ENCODE data around the gene MAGOH.
"Not testable (repeated sequence)": the region's sequence is repeated elsewhere in the genome, so short reads cannot be mapped to it uniquely, and the experiment has no call there.

Gene MAGOH

GRCh38 chr1:53220171-53220961 lies 18.0 kb downstream of the MAGOH start, which contains the start of gene CZIB:
CZIB (minus strand) TSS chr1:53220634; CDS start chr1:53220575, 59 bp downstream.
- no peaks in the 10 kb centered on the region for H3K9me3 ChIP-seq (ENCODE audit: low read depth, low read length)
- peak; percentile 52 for DNase-seq (ENCODE audit: low read depth, low spot score)
- H3K9ac ChIP-seq (ENCODE audit: insufficient read length) = peak within 1 kb of the TSS; percentile 92
- H3K27ac ChIP-seq = peak within 1 kb of the TSS; percentile 79
- no peak for TF ChIP-seq EZH2 (IDR thresholded peaks at IDR 0.05)
- TF ChIP-seq POLR2AphosphoS5 (IDR thresholded peaks at IDR 0.05; ENCODE audit: borderline replicate concordance, low read depth, low read length) = peak; percentile 98
- H3K36me3 ChIP-seq (ENCODE audit: insufficient read depth, low read length) = peaks cover 11% of the 10 kb centered on the region; the same call in 1 of the 2 replicates
- peak within 1 kb of the TSS; percentile 95 for H3K4me3 ChIP-seq

GRCh38 chr1:53219711-53220110 lies 18.6 kb downstream of the MAGOH start:
- 0 out of 2 replicates have a peak overlapping the region, but pooled peaks have one; percentile 26 for H3K27ac ChIP-seq
- no peaks in the 10 kb centered on the region for H3K9me3 ChIP-seq (ENCODE audit: low read depth, low read length)
- peaks cover 12% of the 10 kb centered on the region; the same call in 1 of the 2 replicates for H3K36me3 ChIP-seq (ENCODE audit: insufficient read depth, low read length)
- H3K4me3 ChIP-seq = peak overlapping the region; percentile 95
- DNase-seq (ENCODE audit: low read depth, low spot score) = no peak
- TF ChIP-seq EZH2 (IDR thresholded peaks at IDR 0.05) (no peak), POLR2AphosphoS5 (IDR thresholded peaks at IDR 0.05; ENCODE audit: borderline replicate concordance, low read depth, low read length) (no peak), FOXP2 (optimal IDR thresholded peaks at IDR 0.05; ENCODE audit: control extremely low read depth, extremely low read length, insufficient read depth) (no peak)
- peak overlapping the region; percentile 92 for H3K9ac ChIP-seq (ENCODE audit: insufficient read length)

- Histone ChIP-seq H3K36me3 (ENCODE audit: insufficient read depth, low read length) (peaks cover 25% of the 10 kb centered on the region), H3K9ac (ENCODE audit: insufficient read length) (no peak overlapping the region), H3K27ac (no peak overlapping the region), H3K9me3 (ENCODE audit: low read depth, low read length) (no peaks in the 10 kb centered on the region), H3K4me3 (no peak overlapping the region)
- no peak for DNase-seq (ENCODE audit: low read depth, low spot score)
- no peak for TF ChIP-seq FOXP2 (optimal IDR thresholded peaks at IDR 0.05; ENCODE audit: control extremely low read depth, extremely low read length, insufficient read depth)
- no peak for TF ChIP-seq EZH2 (IDR thresholded peaks at IDR 0.05)
- no peak for TF ChIP-seq POLR2AphosphoS5 (IDR thresholded peaks at IDR 0.05; ENCODE audit: borderline replicate concordance, low read depth, low read length)
Observed at GRCh38 chr1:53218201-53218600, 20.1 kb downstream of the MAGOH start.

GRCh38 chr1:53214376-53214940 lies 23.9 kb downstream of the MAGOH start:
- TF ChIP-seq FOXP2 (optimal IDR thresholded peaks at IDR 0.05; ENCODE audit: control extremely low read depth, extremely low read length, insufficient read depth) (no peak), POLR2AphosphoS5 (IDR thresholded peaks at IDR 0.05; ENCODE audit: borderline replicate concordance, low read depth, low read length) (no peak), EZH2 (IDR thresholded peaks at IDR 0.05) (no peak)
- no peaks in the 10 kb centered on the region for H3K9me3 ChIP-seq (ENCODE audit: low read depth, low read length)
- H3K9ac ChIP-seq (ENCODE audit: insufficient read length) = no peak overlapping the region
- no peak for DNase-seq (ENCODE audit: low read depth, low spot score)
- H3K27ac ChIP-seq = no peak overlapping the region
- no peak overlapping the region for H3K4me3 ChIP-seq
- peaks cover 51% of the 10 kb centered on the region for H3K36me3 ChIP-seq (ENCODE audit: insufficient read depth, low read length)

GRCh38 chr1:53210954-53211353 lies 27.4 kb downstream of the MAGOH start:
- no peak overlapping the region for H3K4me3 ChIP-seq

GRCh38 chr1:53210352-53210751 lies 28.0 kb downstream of the MAGOH start:
- no peak for TF ChIP-seq FOXP2 (optimal IDR thresholded peaks at IDR 0.05; ENCODE audit: control extremely low read depth, extremely low read length, insufficient read depth)
- TF ChIP-seq POLR2AphosphoS5 (IDR thresholded peaks at IDR 0.05; ENCODE audit: borderline replicate concordance, low read depth, low read length) = no peak
- no peak for TF ChIP-seq EZH2 (IDR thresholded peaks at IDR 0.05)
- Histone ChIP-seq H3K4me3 (no peak overlapping the region), H3K9ac (ENCODE audit: insufficient read length) (no peak overlapping the region), H3K36me3 (ENCODE audit: insufficient read depth, low read length) (peaks cover 70% of the 10 kb centered on the region), H3K27ac (no peak overlapping the region), H3K9me3 (ENCODE audit: low read depth, low read length) (no peaks in the 10 kb centered on the region)
- DNase-seq (ENCODE audit: low read depth, low spot score) = no peak

More at GRCh38 chr1:53210954-53211353, 27.4 kb downstream of the MAGOH start:
- no peaks in the 10 kb centered on the region for H3K9me3 ChIP-seq (ENCODE audit: low read depth, low read length)
- H3K9ac ChIP-seq (ENCODE audit: insufficient read length) = no peak overlapping the region
- H3K27ac ChIP-seq = no peak overlapping the region
- no peak for TF ChIP-seq EZH2 (IDR thresholded peaks at IDR 0.05)
- no peak for TF ChIP-seq POLR2AphosphoS5 (IDR thresholded peaks at IDR 0.05; ENCODE audit: borderline replicate concordance, low read depth, low read length)
- TF ChIP-seq FOXP2 (optimal IDR thresholded peaks at IDR 0.05; ENCODE audit: control extremely low read depth, extremely low read length, insufficient read depth) = no peak
- H3K36me3 ChIP-seq (ENCODE audit: insufficient read depth, low read length) = peaks cover 70% of the 10 kb centered on the region
- no peak for DNase-seq (ENCODE audit: low read depth, low spot score)

DNA sequence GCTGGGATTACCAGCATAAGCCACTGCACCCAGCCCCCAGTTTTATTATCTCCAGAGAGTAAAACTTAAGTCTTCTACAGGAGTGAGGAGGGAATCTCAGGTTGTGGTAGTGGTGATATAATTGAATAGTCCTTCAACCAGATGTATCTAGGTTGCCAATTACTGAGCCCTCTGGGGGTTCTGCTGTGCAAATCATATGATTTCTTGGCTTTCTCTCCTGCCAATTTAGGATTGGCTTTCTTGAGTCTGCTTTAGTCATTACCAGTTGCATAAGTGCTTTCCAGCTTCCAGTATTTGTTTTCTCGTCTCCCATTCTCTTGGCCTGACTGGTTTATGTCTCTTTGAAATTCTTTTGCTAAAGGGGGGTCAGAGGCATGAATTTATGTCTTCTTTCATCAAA lies 30.6 kb downstream of the MAGOH start:
- no peak for DNase-seq (ENCODE audit: low read depth, low spot score)
- peaks cover 80% of the 10 kb centered on the region for H3K36me3 ChIP-seq (ENCODE audit: insufficient read depth, low read length)
- no peaks in the 10 kb centered on the region for H3K9me3 ChIP-seq (ENCODE audit: low read depth, low read length)

DNA sequence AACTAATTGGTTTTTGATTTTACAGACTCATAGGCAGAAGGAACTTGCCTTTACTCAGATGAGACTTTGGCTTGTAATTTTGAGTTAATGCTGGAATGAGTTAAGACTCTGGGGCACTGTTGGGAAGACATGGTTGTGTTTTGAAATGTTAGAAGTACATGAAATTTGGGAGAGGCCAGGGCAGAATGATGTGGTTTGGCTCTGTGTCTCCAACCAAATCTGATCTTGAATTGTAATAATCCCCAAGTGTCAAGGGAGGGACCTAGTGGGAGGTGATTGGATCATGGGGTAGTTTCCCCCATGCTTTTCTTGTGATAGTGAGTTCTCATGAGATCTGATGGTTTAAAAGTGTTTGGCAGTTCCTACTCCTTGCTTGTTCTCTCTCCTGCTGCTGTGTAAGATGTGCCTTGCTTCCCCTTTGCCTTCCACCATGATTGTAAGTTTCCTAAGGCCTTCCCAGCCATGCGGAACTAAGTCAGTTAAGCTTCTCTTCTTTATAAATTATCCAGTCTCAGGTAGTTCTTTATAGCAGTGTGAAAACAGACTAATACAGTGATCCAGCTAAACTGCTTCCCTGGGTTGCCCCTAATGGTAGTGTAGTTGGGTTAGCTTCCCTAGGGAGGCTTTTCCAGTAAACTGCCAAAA lies 31.5 kb downstream of the MAGOH start:
- no peak for TF ChIP-seq FOXP2 (optimal IDR thresholded peaks at IDR 0.05; ENCODE audit: control extremely low read depth, extremely low read length, insufficient read depth)
- TF ChIP-seq POLR2AphosphoS5 (IDR thresholded peaks at IDR 0.05; ENCODE audit: borderline replicate concordance, low read depth, low read length) = no peak
- TF ChIP-seq EZH2 (IDR thresholded peaks at IDR 0.05) = no peak
- Histone ChIP-seq H3K9ac (ENCODE audit: insufficient read length) (no peak overlapping the region), H3K9me3 (ENCODE audit: low read depth, low read length) (no peaks in the 10 kb centered on the region), H3K4me3 (no peak overlapping the region), H3K27ac (no peak overlapping the region), H3K36me3 (ENCODE audit: insufficient read depth, low read length) (peaks cover 79% of the 10 kb centered on the region)
- no peak for DNase-seq (ENCODE audit: low read depth, low spot score)

More for the DNA sequence above, 30.6 kb downstream of the MAGOH start:
- H3K4me3 ChIP-seq = no peak overlapping the region
- H3K27ac ChIP-seq = no peak overlapping the region
- no peak overlapping the region for H3K9ac ChIP-seq (ENCODE audit: insufficient read length)
- TF ChIP-seq EZH2 (IDR thresholded peaks at IDR 0.05) (no peak), FOXP2 (optimal IDR thresholded peaks at IDR 0.05; ENCODE audit: control extremely low read depth, extremely low read length, insufficient read depth) (no peak), POLR2AphosphoS5 (IDR thresholded peaks at IDR 0.05; ENCODE audit: borderline replicate concordance, low read depth, low read length) (no peak)

DNA sequence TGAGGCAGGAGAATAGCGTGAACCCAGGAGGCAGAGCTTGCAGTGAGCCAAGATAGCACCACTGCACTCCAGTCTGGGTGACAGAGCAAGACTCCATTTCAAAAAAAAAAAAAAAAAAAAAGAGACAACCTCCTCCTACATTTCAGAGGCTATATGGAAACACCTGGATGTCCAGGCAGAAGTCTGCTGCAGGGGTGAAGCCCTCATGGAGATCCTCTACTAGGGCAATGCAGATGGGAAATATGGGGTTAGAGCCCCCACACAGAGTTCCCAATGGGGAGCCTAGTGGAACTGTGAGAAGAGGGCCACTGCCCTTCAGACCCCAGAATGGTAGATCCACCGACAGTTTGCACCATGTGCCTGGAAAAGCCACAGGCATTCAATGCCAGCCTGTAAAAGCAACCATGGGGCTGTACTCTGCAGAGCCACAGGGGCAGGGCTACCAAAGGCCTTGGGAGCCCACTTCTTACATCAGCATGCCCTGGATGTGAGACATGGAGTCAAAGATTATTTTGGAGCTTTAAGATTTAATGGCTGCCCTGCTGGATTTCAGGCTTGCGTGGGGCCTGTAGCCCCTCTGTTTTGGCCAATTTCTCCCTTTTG lies 32.1 kb downstream of the MAGOH start:
- not testable (repeated sequence) for H3K9ac ChIP-seq (ENCODE audit: insufficient read length); H3K4me3 ChIP-seq; DNase-seq (ENCODE audit: low read depth, low spot score); H3K9me3 ChIP-seq (ENCODE audit: low read depth, low read length); H3K27ac ChIP-seq
- peaks cover 77% of the 10 kb centered on the region for H3K36me3 ChIP-seq (ENCODE audit: insufficient read depth, low read length)

DNA sequence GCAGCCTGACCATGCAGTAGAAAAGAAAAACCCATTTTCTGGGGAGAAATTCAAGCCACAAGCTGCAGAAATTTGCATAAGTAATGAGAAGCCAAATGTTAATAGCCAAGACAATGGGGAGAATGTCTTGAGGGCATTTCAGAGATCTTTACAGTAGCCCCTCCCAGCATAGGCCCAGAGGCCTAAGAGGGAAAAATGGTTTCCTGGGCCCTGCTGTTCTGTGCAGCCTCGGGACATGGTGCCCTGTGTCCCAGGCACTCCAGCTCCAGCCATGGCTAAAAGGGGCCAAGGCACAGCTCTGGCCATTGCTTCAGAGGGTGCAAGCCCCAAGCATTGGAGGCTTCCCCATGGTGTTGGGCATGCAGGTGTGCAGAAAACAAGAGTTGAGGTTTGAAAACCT lies 32.8 kb downstream of the MAGOH start:
- H3K9ac ChIP-seq (ENCODE audit: insufficient read length); H3K4me3 ChIP-seq; DNase-seq (ENCODE audit: low read depth, low spot score); H3K27ac ChIP-seq; H3K9me3 ChIP-seq (ENCODE audit: low read depth, low read length): not testable (repeated sequence)
- H3K36me3 ChIP-seq (ENCODE audit: insufficient read depth, low read length) = peaks cover 70% of the 10 kb centered on the region

Data from SK-N-MC (cell line).